ENCODE data around the gene NUCB1. TPM values are rescaled to one million over a fixed set of nuclear protein-coding genes. Genes with fewer than 3 reads are reported as not detected.
A peak's percentile ranks its signal among the peaks of the same experiment; 100 is the strongest.

NUCB1 gene
- polyA plus RNA-seq, 3 donors, result 80.9 to 178 (median 108) TPM

DNA sequence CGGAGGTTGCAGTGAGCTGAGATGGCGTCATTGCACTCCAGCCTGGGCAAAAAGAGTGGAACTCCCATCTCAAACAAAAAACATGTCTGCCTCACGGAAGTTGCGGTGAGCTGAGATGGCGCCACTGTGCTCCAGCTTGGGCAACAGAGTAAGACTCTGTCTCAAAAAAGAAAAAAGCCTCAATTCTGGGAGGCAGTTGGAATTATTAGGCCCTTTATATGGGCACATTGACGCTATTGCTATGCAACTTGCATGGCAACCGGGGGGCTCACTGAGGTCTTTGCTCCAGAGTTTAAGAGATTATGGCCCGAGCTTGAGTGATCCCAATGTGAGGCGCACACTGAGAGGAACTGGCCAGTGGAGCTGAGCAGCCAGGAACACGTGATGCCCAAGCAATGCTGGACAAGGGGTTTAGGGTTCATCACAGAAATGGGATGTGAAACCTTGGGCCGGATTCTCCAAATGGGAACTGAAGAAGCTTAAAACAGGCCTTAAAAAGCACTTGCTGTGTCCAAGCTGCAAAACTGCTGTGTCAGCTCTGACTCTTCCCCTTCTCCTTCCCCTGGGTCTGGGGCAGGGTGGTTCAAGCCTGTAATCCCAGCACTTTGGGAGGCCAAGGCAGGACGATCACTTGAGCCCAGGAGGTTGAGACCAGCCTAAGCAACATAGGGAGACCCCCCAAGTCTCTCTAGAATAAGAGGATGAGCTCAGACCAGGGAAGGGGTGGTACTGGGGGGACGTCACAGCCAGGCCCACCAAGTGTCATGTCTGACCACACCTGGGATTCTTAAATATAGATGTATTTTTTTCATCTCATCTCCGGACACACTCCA is 67.5 kb downstream of the NUCB1 start:
- 8% methylated on average over 11 of the region's 14 CpGs for WGBS (ENCODE audit: insufficient coverage)
- intact Hi-C loops (cut with micrococcal nuclease), result loop anchor here (2.0 to 10.0 kb wide), 3 partner anchors 93 to 333 kb away; partner anchors contain the start of gene DBP (in 2 of the 2)
- Histone ChIP-seq H3K9ac (ENCODE audit: insufficient read depth, low read length, poor library complexity, severe bottlenecking) (peak overlapping the region; percentile 77), H3K79me2 (ENCODE audit: insufficient read depth, low read length) (peaks cover 49% of the 10 kb centered on the region), H3K4me1 (ENCODE audit: control insufficient read depth in 1 of 2, insufficient read depth in 2 of 2, low read length in 2 of 2) (peaks cover 59 to 68% of the 10 kb centered on the region in 2 donors), H4K20me1 (ENCODE audit: insufficient read depth, low read length) (peaks cover 34% of the 10 kb centered on the region), H3K4me3 (replicated peaks in 1 of 3; ENCODE audit: low read depth in 2 of 3, low read length in 3 of 3) (peak overlapping the region; percentile 86 to 99 (median 89)), H3K27me3 (ENCODE audit: control insufficient read depth in 2 of 2, insufficient read depth in 2 of 2, low read length in 2 of 2) (no peaks in the 10 kb centered on the region), H3K9me3 (replicated peaks in 1 of 2; ENCODE audit: control insufficient read depth in 1 of 2, insufficient read depth in 1 of 2, low read length in 2 of 2) (no peaks in the 10 kb centered on the region), H3K4me2 (replicated peaks; ENCODE audit: extremely low read depth, low read length, poor library complexity, severe bottlenecking) (peak overlapping the region; percentile 96), H2AFZ (ENCODE audit: insufficient read depth, low read depth, low read length, poor library complexity, severe bottlenecking) (no peak overlapping the region), H3K36me3 (replicated peaks in 1 of 2; ENCODE audit: control insufficient read depth in 1 of 2, insufficient read depth in 2 of 2, low read length in 2 of 2) (peaks cover 20 to 44% of the 10 kb centered on the region in 2 donors), H3K27ac (ENCODE audit: low read depth in 1 of 2, low read length in 2 of 2) (peak overlapping the region; percentile 79 to 90)
- Mint-ChIP-seq H3K36me3 (peaks cover 31 to 49% of the 10 kb centered on the region in 2 donors), H3K9me3 (peaks cover 0 to 10% (median 0%) of the 10 kb centered on the region in 7 donors), H3K27me3 (ENCODE audit: low read depth in 3 of 3) (peaks cover 0 to 14% (median 0%) of the 10 kb centered on the region in 3 donors), H3K27ac (peak overlapping the region; percentile 95 to 99 (median 97)), H3K4me1 (peaks cover 54% of the 10 kb centered on the region), H3K4me3 (peak overlapping the region; percentile 99 to 100)
- no peak for TF ChIP-seq CTCF (IDR thresholded peaks at IDR 0.05)
- DNase-seq, result peak; percentile 93 to 98 (median 98)

DNA sequence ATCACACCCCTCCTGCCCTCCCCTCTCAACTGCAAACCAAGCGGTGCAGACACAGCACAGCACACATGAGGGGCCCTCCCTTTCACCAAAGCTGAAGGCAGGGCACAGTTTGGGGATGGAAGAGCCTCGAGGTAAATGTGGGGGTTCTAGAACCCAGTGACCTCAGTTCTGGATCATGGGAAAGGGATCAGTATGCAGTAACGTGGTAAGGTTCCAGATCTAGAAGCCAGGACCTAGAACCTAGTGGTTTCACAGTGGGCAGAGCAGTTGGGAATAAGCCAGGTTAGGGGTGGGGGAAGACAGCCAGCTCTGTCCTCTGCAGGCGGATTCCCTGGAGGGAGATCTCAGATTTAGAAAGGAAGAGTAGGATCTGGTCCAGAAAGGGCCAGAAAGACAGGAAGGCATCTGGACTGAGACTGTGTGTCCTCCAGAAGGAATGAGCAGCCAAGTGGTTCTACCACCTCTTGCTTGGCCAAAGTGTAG is 68.1 kb downstream of the NUCB1 start:
- intact Hi-C loops (cut with micrococcal nuclease), result loop anchor here (5.0 to 10.0 kb wide), 2 partner anchors 331 to 333 kb away; partner anchors contain the start of gene DBP (in 2 of the 2)
- peak overlapping the region; percentile 79 to 90 for H3K27ac ChIP-seq (ENCODE audit: low read depth in 1 of 2, low read length in 2 of 2)
- H3K4me2 ChIP-seq (replicated peaks; ENCODE audit: extremely low read depth, low read length, poor library complexity, severe bottlenecking), result peak overlapping the region; percentile 96
- Mint-ChIP-seq H3K27me3 (ENCODE audit: low read depth in 3 of 3) (peaks cover 0 to 14% (median 0%) of the 10 kb centered on the region in 3 donors), H3K4me3 (peak overlapping the region; percentile 99 to 100), H3K9me3 (peaks cover 0 to 10% (median 0%) of the 10 kb centered on the region in 7 donors), H3K4me1 (peaks cover 52% of the 10 kb centered on the region), H3K27ac (peak overlapping the region; percentile 95 to 99 (median 97)), H3K36me3 (peaks cover 35 to 55% of the 10 kb centered on the region in 2 donors)
- H3K4me3 ChIP-seq (replicated peaks in 1 of 3; ENCODE audit: low read depth in 2 of 3, low read length in 3 of 3), result peak overlapping the region in 2 of 3 experiments; percentile 8 to 99
- peak overlapping the region; percentile 34 for H3K9ac ChIP-seq (ENCODE audit: insufficient read depth, low read length, poor library complexity, severe bottlenecking)
- WGBS (ENCODE audit: insufficient coverage), result 70% methylated on average over 3 of the region's 4 CpGs
- no peaks in the 10 kb centered on the region for H3K9me3 ChIP-seq (replicated peaks in 1 of 2; ENCODE audit: control insufficient read depth in 1 of 2, insufficient read depth in 1 of 2, low read length in 2 of 2)
- no peaks in the 10 kb centered on the region for H3K27me3 ChIP-seq (ENCODE audit: control insufficient read depth in 2 of 2, insufficient read depth in 2 of 2, low read length in 2 of 2)
- H2AFZ ChIP-seq (ENCODE audit: insufficient read depth, low read depth, low read length, poor library complexity, severe bottlenecking), result no peak overlapping the region
- H4K20me1 ChIP-seq (ENCODE audit: insufficient read depth, low read length), result peaks cover 34% of the 10 kb centered on the region
- peaks cover 43% of the 10 kb centered on the region for H3K79me2 ChIP-seq (ENCODE audit: insufficient read depth, low read length)
- DNase-seq, result no peak
- H3K36me3 ChIP-seq (replicated peaks in 1 of 2; ENCODE audit: control insufficient read depth in 1 of 2, insufficient read depth in 2 of 2, low read length in 2 of 2), result peaks cover 25 to 50% of the 10 kb centered on the region in 2 donors
- no peak for TF ChIP-seq CTCF (IDR thresholded peaks at IDR 0.05)
- peaks cover 52 to 61% of the 10 kb centered on the region in 2 donors for H3K4me1 ChIP-seq (ENCODE audit: control insufficient read depth in 1 of 2, insufficient read depth in 2 of 2, low read length in 2 of 2)
